NOMO-1 (cell line): ENCODE measurements around the gene GFPT1.

ENCODE experiments used
- DNase-seq, 2 experiments: peaks; one replicate each; lab custom pipeline; 2025; ENCODE audit not compliant: unreplicated experiment in 2 of 2; lab: John Stamatoyannopoulos, UW

Gene GFPT1

GRCh38 chr2:69296421-69296820 lies 90.6 kb downstream of the GFPT1 start:
- no peak for DNase-seq

DNA sequence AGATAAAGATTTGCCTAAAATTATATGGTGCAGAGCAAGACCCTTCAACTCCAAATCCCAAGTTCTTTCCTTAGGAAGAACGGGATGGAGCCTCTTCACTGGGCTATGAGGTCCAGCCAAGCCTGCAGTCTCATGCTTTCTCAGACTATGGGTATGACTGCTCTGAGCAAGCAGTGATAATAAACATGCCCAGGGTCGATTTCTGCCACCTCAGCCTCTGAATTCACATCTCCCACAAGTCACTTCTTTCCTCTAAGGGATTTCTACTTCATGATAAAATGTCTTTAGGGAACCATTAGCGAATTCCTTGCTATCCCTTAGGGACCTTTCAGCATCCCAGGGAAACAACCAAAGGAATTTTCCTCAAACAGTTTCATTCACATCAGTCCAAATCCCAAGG lies 94.8 kb downstream of the GFPT1 start:
- no peak for DNase-seq

GRCh38 chr2:69291721-69292120 lies 95.3 kb downstream of the GFPT1 start:
- no peak for DNase-seq

DNA sequence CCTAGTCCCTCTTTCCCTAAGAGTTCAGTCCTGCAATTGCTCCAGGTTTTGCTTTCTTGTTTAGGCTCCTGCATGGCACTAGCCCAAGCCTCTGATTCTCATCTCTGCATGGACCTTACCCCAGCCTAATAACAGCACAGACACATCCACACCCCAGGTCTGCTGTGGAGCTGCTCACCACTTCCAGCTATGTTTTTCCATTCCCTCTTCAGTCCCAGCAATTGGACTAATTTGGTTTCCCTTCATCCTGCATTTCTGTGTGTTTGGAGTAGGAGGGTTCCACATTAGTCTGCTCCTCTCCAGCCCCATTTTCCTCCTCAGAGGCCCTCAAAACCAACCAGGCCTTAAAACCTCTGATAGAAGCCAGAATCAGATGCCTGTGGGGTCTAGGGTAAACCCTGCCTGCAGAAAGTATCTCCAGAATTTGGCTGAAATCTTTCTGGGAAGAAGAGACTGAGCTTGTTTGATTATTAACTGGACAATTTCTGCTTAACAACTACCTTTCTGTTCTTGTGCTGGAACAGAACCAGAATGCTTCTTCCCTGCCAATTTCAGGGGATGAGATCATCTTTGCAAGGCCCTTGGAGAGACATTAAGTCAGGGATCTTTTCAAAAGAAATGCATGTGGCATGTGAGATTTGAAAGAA lies 95.9 kb downstream of the GFPT1 start:
- DNase-seq, result no peak

DNA sequence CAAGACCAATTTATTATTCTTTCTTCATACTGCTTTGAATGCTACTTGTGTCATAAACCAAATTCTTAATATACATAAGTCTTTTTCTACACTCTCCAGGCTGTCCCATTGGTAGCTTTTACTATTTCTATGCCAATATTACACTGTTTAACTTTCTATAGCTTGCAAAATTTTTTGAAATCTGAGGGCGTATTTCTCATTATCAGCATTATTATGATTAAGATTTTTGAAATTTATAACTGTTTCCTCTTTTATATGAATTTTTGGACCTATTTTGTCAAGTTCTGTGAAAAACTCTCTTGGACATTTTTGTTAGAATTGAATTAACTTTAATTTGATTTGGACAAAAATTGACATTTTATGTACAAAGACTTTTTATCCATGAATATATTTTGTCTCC lies 98.6 kb downstream of the GFPT1 start:
- DNase-seq, result no peak

DNA sequence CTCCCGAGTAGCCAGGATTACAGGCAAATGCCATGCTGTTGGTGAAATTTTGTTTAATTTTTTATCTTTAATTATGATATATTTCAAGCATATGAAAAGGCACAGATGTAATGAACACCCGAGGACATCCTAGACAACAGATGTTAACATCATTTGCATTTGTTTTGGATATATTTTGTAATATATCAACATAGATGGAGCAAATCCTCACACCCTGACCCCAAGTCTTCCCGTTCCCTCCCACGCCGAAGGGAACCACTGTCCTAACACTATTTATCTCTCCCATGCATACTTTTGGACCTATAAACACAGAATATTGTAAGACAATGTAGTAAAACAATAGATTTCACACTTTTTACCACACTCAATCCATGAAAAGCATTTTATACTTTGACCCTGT lies 99.5 kb downstream of the GFPT1 start:
- no peak for DNase-seq

- no peak for DNase-seq
Observed at GRCh38 chr2:69285379-69285894, 101.6 kb downstream of the GFPT1 start.

GRCh38 chr2:69280796-69281412 lies 106.1 kb downstream of the GFPT1 start:
- DNase-seq, result no peak

GRCh38 chr2:69279931-69280681 lies 106.9 kb downstream of the GFPT1 start:
- DNase-seq, result no peak

GRCh38 chr2:69279211-69279610 lies 107.8 kb downstream of the GFPT1 start:
- no peak for DNase-seq

DNA sequence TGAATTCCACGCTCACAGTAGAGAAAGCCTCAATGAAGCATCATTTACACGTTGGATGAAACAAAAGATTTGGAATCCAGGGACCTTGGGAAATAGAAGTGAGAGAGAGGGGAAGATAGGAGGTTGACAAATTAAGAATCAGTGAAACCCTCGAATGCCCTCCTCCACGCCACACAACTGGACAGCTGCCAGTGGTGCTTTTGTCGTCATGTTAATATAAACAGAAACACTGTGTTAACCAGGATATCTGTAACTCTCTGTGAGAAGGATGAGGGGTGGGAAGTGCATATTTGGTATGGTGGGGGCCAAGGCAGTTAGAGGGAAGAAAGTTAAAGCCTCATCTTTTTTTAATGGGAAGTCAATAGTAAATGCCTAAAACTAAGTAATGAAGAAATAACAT lies 108.7 kb downstream of the GFPT1 start:
- DNase-seq, result no peak

GRCh38 chr2:69275490-69275889 lies 111.5 kb downstream of the GFPT1 start:
- DNase-seq, result no peak

DNA sequence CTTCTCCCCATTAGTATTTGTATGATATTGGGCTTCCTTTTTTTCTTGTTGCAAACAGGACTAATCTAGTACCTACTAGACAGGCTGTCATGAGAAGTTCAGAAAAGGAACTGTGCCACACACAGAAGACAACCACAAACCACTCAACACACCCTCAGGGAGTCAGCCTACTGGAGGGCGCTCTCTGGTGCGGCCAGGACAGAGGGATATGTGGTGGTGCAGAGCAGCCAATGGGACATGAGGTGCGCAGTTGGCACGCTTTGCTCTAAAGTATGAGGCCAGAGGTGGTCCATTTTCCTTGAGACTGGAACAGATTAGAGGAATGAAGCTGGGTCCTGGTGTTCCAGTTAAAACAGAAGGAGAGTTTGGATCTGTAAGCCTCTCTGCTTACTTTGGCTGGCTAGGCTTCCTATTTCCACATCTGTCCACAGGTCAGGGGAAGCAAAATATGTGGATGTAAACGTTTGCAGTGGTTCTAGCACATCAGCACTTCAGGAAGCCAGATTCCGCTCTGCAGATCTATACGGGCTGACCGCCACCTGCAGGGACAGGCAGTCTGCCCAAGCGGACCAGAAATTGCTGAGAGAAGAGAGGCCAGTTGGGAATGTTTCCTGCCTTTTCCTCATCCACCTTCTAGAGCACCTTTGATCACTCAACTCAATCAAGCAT lies 114.1 kb downstream of the GFPT1 start:
- peak; percentile 30 to 33 for DNase-seq

DNA sequence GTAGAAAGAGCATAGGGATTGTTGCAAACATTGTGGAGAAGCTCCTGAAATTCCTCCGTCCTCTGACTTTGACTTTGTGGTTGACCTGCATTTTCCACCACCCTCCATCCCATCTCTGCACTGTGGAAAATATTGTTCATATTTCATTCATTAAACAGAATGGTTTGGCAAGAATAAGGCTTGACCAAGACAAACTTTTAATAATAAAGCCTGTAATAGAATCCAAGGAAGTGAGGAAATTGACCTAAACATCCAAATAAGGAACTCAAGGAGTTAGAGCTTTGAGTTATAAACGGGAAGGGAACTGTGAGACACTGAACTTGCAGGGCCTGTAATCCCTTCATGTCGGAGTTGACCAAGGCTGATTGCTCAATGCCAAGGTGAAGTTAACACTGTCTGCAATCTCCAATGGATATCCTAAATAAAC lies 115.2 kb downstream of the GFPT1 start:
- DNase-seq, result peak; percentile 57 to 65
